Type B pancreatic cell (in vitro differentiated cells): ENCODE results near the gene TDP1. TPM values are rescaled to one million over a fixed set of nuclear protein-coding genes. Genes with fewer than 3 reads are reported as not detected.
A peak's percentile ranks its signal among the peaks of the same experiment; 100 is the strongest.

Source experiments
- DNase-seq: peaks from one replicate; pipeline ENCODE4 v3.0.0; 2021; ENCODE audit warnings: mixed read lengths; ENCODE audit not compliant: unreplicated experiment; ENCODE audit errors: extremely low spot score
- H3K27ac Mint-ChIP-seq: 2 replicates; pipeline ENCODE4 v1.8.0; 2021; ENCODE audit warnings: mild to moderate bottlenecking, mixed read lengths
- H3K27me3 Mint-ChIP-seq: 2 replicates; pipeline ENCODE4 v1.8.0; 2021; ENCODE audit warnings: mixed read lengths
- H3K36me3 Mint-ChIP-seq: 2 replicates; pipeline ENCODE4 v1.8.0; 2021; ENCODE audit warnings: mixed read lengths
- H3K4me1 Mint-ChIP-seq: one replicate; pipeline ENCODE4 v1.8.0; 2021; ENCODE audit warnings: mixed read lengths; ENCODE audit not compliant: unreplicated experiment
- H3K4me3 Mint-ChIP-seq: 2 replicates; pipeline ENCODE4 v1.8.0; 2021; ENCODE audit warnings: mild to moderate bottlenecking, mixed read lengths
- H3K9me3 Mint-ChIP-seq: 2 replicates; pipeline ENCODE4 v1.8.0; 2021; ENCODE audit warnings: mixed read lengths
- total RNA-seq: library from RNA; stranded (reverse); gene quantifications from 2 replicates; pipeline ENCODE4 v1.2.1, GENCODE V29; 2021; ENCODE audit warnings: low replicate concordance
- TF ChIP-seq, protein P1 (sequence below): fragments of 200-600 bp; sonication (generic); conservative IDR thresholded peaks from 2 replicates; pipeline ENCODE4 v1.5.0; 2021; ENCODE audit warnings: antibody characterized with exemption, mild to moderate bottlenecking

TDP1 gene
- total RNA-seq, 1 donor from 2014 or later: 38.4 TPM

GRCh38 chr14:89956661-89957009, 908 bp downstream of the TDP1 start:
- H3K4me3 Mint-ChIP-seq: peak overlapping the region; percentile 97
- TF ChIP-seq, protein P1, sequence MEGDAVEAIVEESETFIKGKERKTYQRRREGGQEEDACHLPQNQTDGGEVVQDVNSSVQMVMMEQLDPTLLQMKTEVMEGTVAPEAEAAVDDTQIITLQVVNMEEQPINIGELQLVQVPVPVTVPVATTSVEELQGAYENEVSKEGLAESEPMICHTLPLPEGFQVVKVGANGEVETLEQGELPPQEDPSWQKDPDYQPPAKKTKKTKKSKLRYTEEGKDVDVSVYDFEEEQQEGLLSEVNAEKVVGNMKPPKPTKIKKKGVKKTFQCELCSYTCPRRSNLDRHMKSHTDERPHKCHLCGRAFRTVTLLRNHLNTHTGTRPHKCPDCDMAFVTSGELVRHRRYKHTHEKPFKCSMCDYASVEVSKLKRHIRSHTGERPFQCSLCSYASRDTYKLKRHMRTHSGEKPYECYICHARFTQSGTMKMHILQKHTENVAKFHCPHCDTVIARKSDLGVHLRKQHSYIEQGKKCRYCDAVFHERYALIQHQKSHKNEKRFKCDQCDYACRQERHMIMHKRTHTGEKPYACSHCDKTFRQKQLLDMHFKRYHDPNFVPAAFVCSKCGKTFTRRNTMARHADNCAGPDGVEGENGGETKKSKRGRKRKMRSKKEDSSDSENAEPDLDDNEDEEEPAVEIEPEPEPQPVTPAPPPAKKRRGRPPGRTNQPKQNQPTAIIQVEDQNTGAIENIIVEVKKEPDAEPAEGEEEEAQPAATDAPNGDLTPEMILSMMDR: no peak
- no peaks in the 10 kb centered on the region for H3K9me3 Mint-ChIP-seq
- H3K27ac Mint-ChIP-seq: peak overlapping the region; percentile 98
- H3K36me3 Mint-ChIP-seq: peaks cover 8% of the 10 kb centered on the region
- no peaks in the 10 kb centered on the region for H3K27me3 Mint-ChIP-seq
- peaks cover 29% of the 10 kb centered on the region for H3K4me1 Mint-ChIP-seq
- no peak for DNase-seq

DNA sequence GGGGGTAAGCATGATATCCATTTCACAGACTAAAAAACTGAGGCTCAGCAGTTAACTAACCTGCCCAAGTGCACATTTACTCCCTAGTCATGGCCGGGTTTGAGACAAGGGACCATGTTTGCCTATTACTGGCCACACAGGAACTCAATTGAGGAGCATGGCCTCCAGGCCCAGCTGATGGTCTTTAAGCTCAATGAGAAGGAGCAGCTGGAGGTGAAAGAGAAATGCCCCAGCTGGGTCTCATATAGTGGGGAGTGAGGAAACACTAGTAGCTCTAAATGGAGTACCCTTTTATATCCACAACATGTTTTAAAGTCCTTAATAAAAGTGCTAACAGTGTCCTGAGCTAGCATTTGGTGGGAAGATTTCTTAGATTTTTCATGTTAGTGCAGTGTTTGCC, 1.6 kb downstream of the TDP1 start:
- peak overlapping the region; percentile 97 for H3K4me3 Mint-ChIP-seq
- H3K36me3 Mint-ChIP-seq: peaks cover 8% of the 10 kb centered on the region
- peaks cover 29% of the 10 kb centered on the region for H3K4me1 Mint-ChIP-seq
- TF ChIP-seq, protein P1: no peak
- no peak for DNase-seq
- H3K27ac Mint-ChIP-seq: peak overlapping the region; percentile 98
- no peaks in the 10 kb centered on the region for H3K9me3 Mint-ChIP-seq
- H3K27me3 Mint-ChIP-seq: no peaks in the 10 kb centered on the region

DNA sequence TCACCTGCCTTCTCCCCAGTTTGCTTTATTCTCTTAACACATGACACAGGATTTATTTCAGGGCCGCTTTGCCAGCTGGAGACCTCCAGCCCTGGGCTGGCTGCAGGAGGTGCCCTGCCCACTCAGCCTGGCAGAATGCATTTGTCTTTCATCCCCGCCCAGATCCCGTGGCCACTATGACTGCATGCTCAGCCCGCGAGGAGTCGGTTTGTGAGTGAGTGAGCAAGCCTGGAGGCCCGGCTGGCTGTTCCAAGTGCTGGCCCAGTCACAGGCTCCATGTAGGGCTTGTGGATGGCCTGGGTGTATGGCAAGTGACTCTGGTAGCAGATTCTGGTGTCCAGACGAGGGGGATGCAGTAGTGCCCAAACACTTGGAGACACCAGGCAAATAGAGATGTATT, 2.1 kb downstream of the TDP1 start:
- H3K4me3 Mint-ChIP-seq: peak overlapping the region; percentile 97
- H3K9me3 Mint-ChIP-seq: no peaks in the 10 kb centered on the region
- peaks cover 27% of the 10 kb centered on the region for H3K4me1 Mint-ChIP-seq
- no peaks in the 10 kb centered on the region for H3K27me3 Mint-ChIP-seq
- H3K27ac Mint-ChIP-seq: peak overlapping the region; percentile 98
- TF ChIP-seq, protein P1: no peak
- peaks cover 8% of the 10 kb centered on the region for H3K36me3 Mint-ChIP-seq
- no peak for DNase-seq

DNA sequence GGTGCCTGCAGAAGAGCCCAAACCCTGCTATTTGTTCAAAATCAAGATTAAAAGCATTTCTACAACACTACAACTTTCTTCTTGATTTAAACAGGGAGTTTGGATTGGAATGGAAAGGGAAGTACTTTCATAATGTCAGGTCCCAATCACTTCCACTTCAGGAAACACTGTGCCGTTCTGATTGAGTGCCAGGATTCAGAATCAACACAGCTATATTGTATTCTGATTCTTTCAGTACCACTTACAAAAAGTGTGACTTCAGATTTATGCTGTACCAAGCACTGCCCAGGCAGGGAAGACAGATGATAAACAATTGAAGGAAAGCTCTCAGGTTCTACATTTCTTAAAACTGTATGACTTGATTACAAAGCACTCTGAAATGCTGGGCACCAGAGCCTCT, 3.2 kb downstream of the TDP1 start:
- no peak for DNase-seq
- Mint-ChIP-seq H3K27ac (no peak overlapping the region), H3K4me3 (no peak overlapping the region), H3K4me1 (peaks cover 18% of the 10 kb centered on the region), H3K36me3 (peaks cover 16% of the 10 kb centered on the region), H3K27me3 (no peaks in the 10 kb centered on the region), H3K9me3 (no peaks in the 10 kb centered on the region)
- TF ChIP-seq, protein P1: no peak

DNA sequence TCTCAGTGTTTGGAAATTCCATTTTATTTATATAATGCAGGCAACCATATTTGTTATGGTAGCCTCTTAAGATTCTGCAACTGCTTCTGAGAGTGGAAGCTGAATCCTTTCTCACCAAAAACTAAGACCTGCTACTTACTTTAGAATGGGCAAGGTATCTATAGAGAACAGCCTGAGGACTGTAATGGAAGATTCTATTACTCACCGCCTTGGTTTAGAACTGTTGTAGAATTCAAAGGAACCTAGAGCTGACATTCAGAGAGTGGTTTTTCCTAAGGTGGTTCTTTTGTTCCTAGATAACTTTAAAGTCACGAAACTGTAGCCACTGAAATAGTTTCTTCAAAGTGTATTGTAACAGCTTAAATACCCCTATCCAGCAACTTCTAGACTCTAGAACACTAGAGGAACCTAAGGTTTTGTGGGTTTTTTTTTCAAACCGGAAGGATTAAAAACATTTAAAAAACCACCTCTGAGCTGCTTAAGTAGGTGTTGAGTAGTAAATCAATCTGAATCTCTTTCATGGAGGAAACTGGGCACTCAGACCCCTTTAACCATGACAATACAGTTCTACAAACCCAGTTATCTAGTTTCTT, 4.2 kb downstream of the TDP1 start:
- Mint-ChIP-seq H3K27ac (no peak overlapping the region), H3K4me1 (peaks cover 18% of the 10 kb centered on the region), H3K9me3 (no peaks in the 10 kb centered on the region), H3K27me3 (no peaks in the 10 kb centered on the region), H3K4me3 (no peak overlapping the region), H3K36me3 (peaks cover 22% of the 10 kb centered on the region)
- TF ChIP-seq, protein P1: no peak
- DNase-seq: no peak

GRCh38 chr14:89960914-89961313, 5.2 kb downstream of the TDP1 start:
- Mint-ChIP-seq H3K27ac (peak overlapping the region; percentile 31), H3K9me3 (no peaks in the 10 kb centered on the region), H3K4me1 (peaks cover 18% of the 10 kb centered on the region), H3K36me3 (peaks cover 23% of the 10 kb centered on the region), H3K4me3 (no peak overlapping the region), H3K27me3 (no peaks in the 10 kb centered on the region)
- TF ChIP-seq, protein P1: no peak
- no peak for DNase-seq
